GM19324 (cell line): Measurements from ENCODE around the gene IQCH.
"Not testable (repeated sequence)": the region's sequence is repeated elsewhere in the genome, so short reads cannot be mapped to it uniquely, and the experiment has no call there.

Source experiments
- ATAC-seq: cut with Tn5 transposase; IDR thresholded peaks from one replicate; pipeline ENCODE4 v1.9.1; 2021; ENCODE audit warnings: mild to moderate bottlenecking, moderate library complexity; ENCODE audit not compliant: unreplicated experiment, low FRiP score

IQCH gene

DNA sequence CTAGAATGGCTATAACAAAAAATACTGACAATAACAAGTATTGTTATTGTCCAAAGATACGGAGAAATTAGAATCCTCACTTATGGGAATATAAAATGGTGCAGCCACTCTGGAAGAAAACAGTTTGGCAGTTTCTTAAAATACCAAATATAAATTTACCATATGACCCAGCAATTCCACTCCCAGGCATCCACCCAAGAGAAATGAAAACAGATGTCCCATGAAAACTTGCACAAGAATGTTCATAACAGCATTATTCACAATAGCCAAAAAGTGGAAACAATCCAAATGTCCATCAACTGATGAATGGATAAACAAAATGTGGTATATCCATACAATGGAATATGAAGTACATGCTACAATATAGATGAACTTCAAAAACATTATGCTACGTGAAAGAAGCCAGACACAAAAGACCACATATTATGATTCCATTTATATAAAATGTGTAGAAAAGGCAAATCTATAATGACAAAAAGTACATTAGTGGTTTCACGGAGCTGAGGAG, 9.6 kb upstream of the IQCH start:
- ATAC-seq, result no peak

- ATAC-seq, result not testable (repeated sequence)
Observed at GRCh38 chr15:67246606-67247005, 8.0 kb upstream of the IQCH start.

DNA sequence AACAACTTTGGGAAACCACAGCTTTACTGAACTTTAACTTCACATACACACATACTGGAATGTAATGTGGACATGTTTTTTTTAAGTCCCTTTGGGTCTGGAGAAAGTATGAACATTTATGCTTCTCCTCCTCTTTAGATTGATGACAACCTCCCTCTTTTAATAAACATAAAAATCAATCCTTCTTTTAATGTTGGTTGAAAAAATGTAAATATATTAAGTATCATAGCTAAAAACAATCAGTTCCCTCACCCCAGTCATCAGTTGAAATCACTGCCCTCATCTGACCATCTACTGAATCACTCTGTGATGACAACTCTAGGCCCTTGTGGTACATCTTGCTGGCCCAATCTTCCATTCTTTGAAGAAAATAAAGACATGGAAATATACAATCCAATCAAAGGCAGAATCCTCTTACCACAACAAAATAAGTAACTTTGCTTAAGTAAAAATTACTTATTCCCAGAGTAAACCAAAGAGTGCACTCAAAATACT, 6.5 kb upstream of the IQCH start:
- no peak for ATAC-seq

DNA sequence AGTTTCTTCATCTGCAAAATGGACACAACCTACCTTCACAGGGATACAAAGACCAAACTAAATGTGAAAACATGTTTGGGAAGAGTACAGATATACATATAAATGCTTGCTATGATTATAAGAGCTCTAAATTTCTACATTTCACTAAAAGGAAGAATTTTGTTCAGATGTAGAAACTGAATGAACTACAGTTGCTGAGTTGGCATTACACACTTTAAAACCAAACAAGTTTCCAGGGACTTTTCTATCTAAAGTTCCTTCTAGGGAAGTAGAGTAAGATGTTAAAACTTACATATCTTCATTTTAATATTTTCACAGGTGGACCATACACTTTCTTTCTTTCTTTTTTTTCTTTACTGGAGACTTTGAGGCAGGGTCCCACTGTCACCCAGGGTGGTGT, 4.8 kb upstream of the IQCH start:
- no peak for ATAC-seq

DNA sequence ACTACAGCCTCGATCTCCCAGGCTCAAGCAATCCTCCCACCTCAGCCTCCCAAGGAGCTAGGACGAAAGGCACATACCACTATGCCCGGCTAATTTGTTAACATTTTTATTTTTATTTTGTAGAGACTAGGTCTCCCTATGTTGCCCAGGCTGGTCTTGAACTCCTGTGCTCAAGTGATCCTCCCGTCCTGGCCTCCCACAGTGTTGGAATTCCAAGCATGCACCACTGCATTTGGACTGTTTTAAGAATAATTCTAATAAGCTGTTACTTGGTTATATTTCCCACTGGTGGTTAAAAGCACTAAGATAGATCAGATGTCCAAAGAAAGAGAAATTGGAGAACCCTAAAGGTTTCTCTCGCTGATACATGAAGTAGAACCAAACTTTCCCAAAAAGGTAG, 3.3 kb upstream of the IQCH start:
- ATAC-seq, result no peak

- ATAC-seq, result no peak
Observed at GRCh38 chr15:67253101-67253500, 1.5 kb upstream of the IQCH start.

- ATAC-seq, result no peak
Observed at GRCh38 chr15:67253549-67254237, 893 bp upstream of the IQCH start.

GRCh38 chr15:67256051-67256450, 1.5 kb downstream of the IQCH start:
- ATAC-seq, result no peak

GRCh38 chr15:67258412-67258811, 3.8 kb downstream of the IQCH start:
- ATAC-seq, result not testable (repeated sequence)

DNA sequence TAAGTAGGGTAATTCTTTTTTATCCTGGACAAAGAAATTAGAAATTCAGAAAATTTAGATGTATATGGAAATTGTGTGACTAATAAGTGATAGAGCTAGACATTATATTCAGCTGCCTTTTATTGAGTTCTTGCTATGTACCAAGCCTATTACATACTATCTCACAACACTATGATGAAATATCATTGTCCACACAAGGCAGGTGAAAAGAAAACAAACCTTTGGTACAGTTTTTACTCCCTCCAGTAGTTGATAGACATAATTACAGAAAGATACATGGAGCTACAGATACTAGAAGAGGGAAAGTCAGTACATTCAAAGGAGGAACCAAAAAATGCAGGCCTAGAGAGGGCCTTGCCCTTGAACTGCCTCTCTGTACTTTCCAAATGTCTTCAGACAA, 4.8 kb downstream of the IQCH start:
- ATAC-seq, result no peak

DNA sequence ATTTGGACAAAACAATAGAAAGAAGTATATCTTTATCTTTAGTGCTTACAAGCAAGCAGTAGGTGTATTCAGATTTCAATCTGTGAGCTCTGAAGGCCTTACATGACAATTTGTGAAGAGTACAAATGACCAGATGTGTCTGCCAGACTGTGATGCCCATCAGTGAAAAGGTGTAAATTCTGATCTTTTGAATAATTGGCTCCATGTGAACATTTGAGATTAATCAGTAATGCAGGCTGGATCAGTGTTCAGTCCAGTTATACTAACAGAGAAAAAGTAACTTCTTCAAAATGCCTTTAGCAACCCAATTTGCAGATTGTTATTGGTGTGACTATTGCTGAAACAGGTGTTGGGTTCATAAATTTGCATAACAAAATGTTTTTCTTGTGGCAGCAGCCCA, 5.2 kb downstream of the IQCH start:
- no peak for ATAC-seq

DNA sequence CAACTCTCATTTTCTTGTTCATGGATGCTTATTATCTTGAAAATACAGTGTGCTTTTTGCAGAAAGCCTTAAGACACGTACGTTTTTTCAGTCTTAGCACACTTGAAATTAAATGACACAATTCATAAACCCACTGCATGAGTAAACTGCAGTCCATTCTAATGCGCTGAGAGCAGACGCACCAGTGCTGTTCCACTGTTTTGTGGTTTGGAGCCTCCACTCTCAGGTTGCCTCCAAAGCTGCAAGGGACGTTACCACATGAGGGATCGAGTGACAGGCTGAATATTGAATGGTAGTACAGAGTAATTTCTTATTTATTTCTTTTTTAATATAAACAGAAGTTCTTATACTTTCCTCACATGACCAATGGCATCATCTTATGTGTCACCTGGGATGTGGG, 12.3 kb downstream of the IQCH start:
- ATAC-seq, result no peak

GRCh38 chr15:67267440-67267839, 12.9 kb downstream of the IQCH start:
- ATAC-seq, result no peak

GRCh38 chr15:67267951-67268941, 13.7 kb downstream of the IQCH start:
- ATAC-seq, result no peak

DNA sequence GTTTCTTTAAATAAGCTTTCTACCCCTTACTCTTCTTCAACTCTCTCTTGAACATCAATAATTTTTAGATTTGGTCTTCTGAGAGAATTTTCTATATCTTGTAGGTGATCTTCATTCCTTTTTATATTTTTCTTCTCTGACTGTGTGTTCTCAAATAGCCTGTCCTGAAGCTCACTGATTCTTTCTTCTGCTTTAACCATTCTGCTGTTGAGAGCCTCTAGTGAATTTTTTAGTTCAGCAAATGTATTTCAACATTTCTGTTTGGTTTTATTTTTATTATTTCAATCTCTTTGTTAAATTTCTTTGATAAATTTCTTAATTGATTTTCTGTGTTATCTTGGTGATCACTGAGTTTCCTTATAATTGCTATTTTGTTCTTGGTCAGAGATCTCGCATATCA, 19.6 kb downstream of the IQCH start:
- ATAC-seq, result no peak

GRCh38 chr15:67276666-67277065, 22.1 kb downstream of the IQCH start:
- no peak for ATAC-seq

GRCh38 chr15:67280217-67280616, 25.6 kb downstream of the IQCH start:
- ATAC-seq, result no peak

- ATAC-seq, result no peak
Observed at GRCh38 chr15:67281714-67282113, 27.1 kb downstream of the IQCH start.

DNA sequence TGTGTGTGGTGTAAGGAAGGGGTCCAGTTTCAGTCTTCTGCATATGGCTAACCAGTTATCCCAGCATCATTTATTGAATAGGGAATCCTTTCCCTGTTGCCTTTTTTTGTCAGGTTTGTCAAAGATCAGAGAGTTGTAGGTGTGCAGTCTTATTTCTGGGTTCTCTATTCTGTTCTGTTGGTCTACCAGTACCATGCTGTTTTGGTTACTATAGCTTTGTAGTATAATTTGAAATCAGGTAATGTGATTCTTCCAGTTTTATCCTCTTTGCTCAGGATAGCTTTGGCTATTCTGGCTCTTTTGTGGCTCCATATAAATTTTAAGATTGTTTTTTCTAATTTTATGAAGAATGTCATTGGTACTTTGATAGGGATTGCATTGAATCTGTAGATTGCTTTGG, 31.0 kb downstream of the IQCH start:
- ATAC-seq, result not testable (repeated sequence)

GRCh38 chr15:67286400-67286799, 31.8 kb downstream of the IQCH start:
- not testable (repeated sequence) for ATAC-seq

GRCh38 chr15:67290319-67290718, 35.7 kb downstream of the IQCH start:
- no peak for ATAC-seq
